HPDE6-E6E7 (cell line): ENCODE data around the gene KLHL40.

Experiments used
- DNase-seq: peaks from one replicate; pipeline ENCODE4 v3.0.0; 2011; ENCODE audit warnings: missing footprints; ENCODE audit errors: extremely low spot score

The KLHL40 gene

GRCh38 chr3:42689421-42690014, 4.2 kb downstream of the KLHL40 start:
- no peak for DNase-seq

- no peak for DNase-seq
Measured at GRCh38 chr3:42690191-42690590, 4.9 kb downstream of the KLHL40 start.

- no peak for DNase-seq
Measured at GRCh38 chr3:42690766-42691680, 5.7 kb downstream of the KLHL40 start.

- DNase-seq, result no peak
Measured at GRCh38 chr3:42691816-42692666, 6.7 kb downstream of the KLHL40 start.

GRCh38 chr3:42692667-42693529, 7.6 kb downstream of the KLHL40 start:
- no peak for DNase-seq

GRCh38 chr3:42693530-42693930, 8.2 kb downstream of the KLHL40 start:
- DNase-seq, result no peak

- no peak for DNase-seq
Measured at GRCh38 chr3:42694366-42694765, 9.0 kb downstream of the KLHL40 start.

GRCh38 chr3:42696356-42697288, 11.3 kb downstream of the KLHL40 start:
- no peak for DNase-seq

GRCh38 chr3:42697289-42698051, 12.1 kb downstream of the KLHL40 start:
- no peak for DNase-seq

- no peak for DNase-seq
Measured at GRCh38 chr3:42698216-42698910, 13.0 kb downstream of the KLHL40 start.

- DNase-seq, result no peak
Measured at GRCh38 chr3:42698911-42699230, 13.5 kb downstream of the KLHL40 start.

- no peak for DNase-seq
Measured at GRCh38 chr3:42699511-42699971, 14.2 kb downstream of the KLHL40 start.

- DNase-seq, result no peak
Measured at GRCh38 chr3:42700366-42701288, 15.3 kb downstream of the KLHL40 start.

- DNase-seq, result peak; percentile 17
Measured at GRCh38 chr3:42701371-42702065, 16.2 kb downstream of the KLHL40 start.

- DNase-seq, result no peak
Measured at GRCh38 chr3:42702066-42702951, 17.0 kb downstream of the KLHL40 start, which contains the start of gene HHATL. TSS of gene HHATL (minus strand) at chr3:42702798. CDS start at chr3:42700826, 1,972 bp downstream.
